Gastrocnemius medialis (tissue), 4 donors: ENCODE data around the gene IP6K3.

Experiments
- POLR2A ChIP-seq, 2 donors: fragments of 450-650 bp; IDR thresholded peaks; one replicate each; pipeline ENCODE4 v1.6.1; 2017; ENCODE audit warnings: antibody characterized with exemption in 2 of 2, mild to moderate bottlenecking in 2 of 2, moderate library complexity in 2 of 2
- TF ChIP-seq, protein P1 (sequence below), 5 experiments: fragments of 450-650 bp in 3 of 5; fragments of 200-600 bp in 2 of 5; sonication (generic) in 2 of 5; IDR thresholded peaks in 4 of 5; conservative IDR thresholded peaks in 1 of 5; 1 replicate in 4 of 5; 2 replicates in 1 of 5; pipeline ENCODE4 v1.5.1; 2016 to 2019; ENCODE audit warnings: antibody characterized with exemption in 5 of 5, mild to moderate bottlenecking in 3 of 5, moderate library complexity in 3 of 5

- peak in 1 of 2 donors; percentile 8 for TF ChIP-seq POLR2A (IDR thresholded peaks at IDR 0.05)
- TF ChIP-seq, protein P1, sequence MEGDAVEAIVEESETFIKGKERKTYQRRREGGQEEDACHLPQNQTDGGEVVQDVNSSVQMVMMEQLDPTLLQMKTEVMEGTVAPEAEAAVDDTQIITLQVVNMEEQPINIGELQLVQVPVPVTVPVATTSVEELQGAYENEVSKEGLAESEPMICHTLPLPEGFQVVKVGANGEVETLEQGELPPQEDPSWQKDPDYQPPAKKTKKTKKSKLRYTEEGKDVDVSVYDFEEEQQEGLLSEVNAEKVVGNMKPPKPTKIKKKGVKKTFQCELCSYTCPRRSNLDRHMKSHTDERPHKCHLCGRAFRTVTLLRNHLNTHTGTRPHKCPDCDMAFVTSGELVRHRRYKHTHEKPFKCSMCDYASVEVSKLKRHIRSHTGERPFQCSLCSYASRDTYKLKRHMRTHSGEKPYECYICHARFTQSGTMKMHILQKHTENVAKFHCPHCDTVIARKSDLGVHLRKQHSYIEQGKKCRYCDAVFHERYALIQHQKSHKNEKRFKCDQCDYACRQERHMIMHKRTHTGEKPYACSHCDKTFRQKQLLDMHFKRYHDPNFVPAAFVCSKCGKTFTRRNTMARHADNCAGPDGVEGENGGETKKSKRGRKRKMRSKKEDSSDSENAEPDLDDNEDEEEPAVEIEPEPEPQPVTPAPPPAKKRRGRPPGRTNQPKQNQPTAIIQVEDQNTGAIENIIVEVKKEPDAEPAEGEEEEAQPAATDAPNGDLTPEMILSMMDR (IDR thresholded peaks at IDR 0.05 in 4 of 5, conservative IDR thresholded peaks at IDR 0.05 in 1 of 5), result no peak
Observed at GRCh38 chr6:33725222-33725621, 21.5 kb downstream of the IP6K3 start.
